PC-3 (cell line): ENCODE measurements around the gene DPT. TPM values are rescaled to one million over a fixed set of nuclear protein-coding genes. Genes with fewer than 3 reads are reported as not detected.

Experiments used
- ATAC-seq: fragments of 200-7000 bp; cut with Tn5 transposase; 2 replicates; pipeline ENCODE4 v1.9.1; 2020; ENCODE audit warnings: mild to moderate bottlenecking, moderate library complexity
- BruUV-seq: library from RNA; stranded (reverse); fragments of 400-500 nt; replicated peaks from 2 replicates; lab custom pipeline; 2021; lab: Mats Ljungman, UMichigan
- CTCF ChIA-PET: fragments of 300-600 bp; sonication (Branson Sonifier 250); formaldehyde crosslinking; loops from one replicate; lab custom pipeline; 2022; ENCODE audit warnings: antibody characterized with exemption; lab: Charles Lee
- POLR2A ChIA-PET: fragments of 300-600 bp; sonication (Branson Sonifier 250); formaldehyde crosslinking; loops from one replicate; lab custom pipeline; 2022; ENCODE audit warnings: antibody characterized with exemption; ENCODE audit not compliant: unreplicated experiment; lab: Charles Lee
- DNase-seq: peaks from one replicate; pipeline ENCODE4 v3.0.0-alpha.2; 2015
- H2AFZ ChIP-seq: fragments of 300-600 bp; sonication (generic); 2 replicates; pipeline ENCODE4 v1.6.0; 2016; ENCODE audit warnings: antibody characterized with exemption, low read length
- H3F3A ChIP-seq: fragments of 300-600 bp; sonication (generic); one replicate; pipeline ENCODE4 v1.6.0; 2017; ENCODE audit warnings: antibody characterized with exemption, low read length, control low read depth, mild to moderate bottlenecking; ENCODE audit not compliant: unreplicated experiment
- H3K27ac ChIP-seq: fragments of 300-600 bp; sonication (generic); 2 replicates; pipeline ENCODE4 v1.5.1; 2016; ENCODE audit warnings: mild to moderate bottlenecking, low read length
- H3K27me3 ChIP-seq: fragments of 300-600 bp; sonication (generic); 2 replicates; pipeline ENCODE4 v1.6.1; 2016; ENCODE audit warnings: low read length, mixed read lengths
- H3K36me3 ChIP-seq: fragments of 300-600 bp; sonication (generic); 2 replicates; pipeline ENCODE4 v1.6.1; 2016; ENCODE audit warnings: low read depth, mixed run types, low read length, mixed read lengths
- H3K4me1 ChIP-seq: fragments of 300-600 bp; sonication (generic); 2 replicates; pipeline ENCODE4 v1.5.1; 2016; ENCODE audit warnings: low read length; ENCODE audit not compliant: insufficient read depth
- H3K4me2 ChIP-seq: fragments of 300-600 bp; sonication (generic); 2 replicates; pipeline ENCODE4 v1.6.0; 2016; ENCODE audit warnings: low read length
- H3K4me3 ChIP-seq: fragments of 300-600 bp; sonication (generic); 2 replicates; pipeline ENCODE4 v1.5.1; 2016; ENCODE audit warnings: mild to moderate bottlenecking, low read length, mixed read lengths
- H3K79me2 ChIP-seq: fragments of 300-600 bp; sonication (generic); 2 replicates; pipeline ENCODE4 v1.6.1; 2017; ENCODE audit warnings: low read length, mixed read lengths
- H3K9ac ChIP-seq: fragments of 300-600 bp; sonication (generic); 2 replicates; pipeline ENCODE4 v1.6.0; 2016; ENCODE audit warnings: mild to moderate bottlenecking, low read length
- H3K9me2 ChIP-seq: fragments of 300-600 bp; sonication (generic); replicated peaks from 2 replicates; pipeline ENCODE4 v1.6.1; 2016; ENCODE audit warnings: mixed run types, low read length, mixed read lengths
- H3K9me3 ChIP-seq: fragments of 300-600 bp; sonication (generic); 2 replicates; pipeline ENCODE4 v1.6.1; 2016; ENCODE audit warnings: low read length, mixed read lengths
- H4K20me1 ChIP-seq: fragments of 300-600 bp; sonication (generic); 2 replicates; pipeline ENCODE4 v1.6.1; 2016; ENCODE audit warnings: low read length, mixed read lengths
- EZH2 ChIP-seq: fragments of 300-600 bp; sonication (generic); IDR thresholded peaks from one replicate; pipeline ENCODE4 v1.6.1; 2017; ENCODE audit warnings: antibody characterized with exemption, mild to moderate bottlenecking, low read length; ENCODE audit not compliant: unreplicated experiment
- EZH2phosphoT487 ChIP-seq: fragments of 300-600 bp; sonication (generic); IDR thresholded peaks from 2 replicates; pipeline ENCODE4 v1.6.1; 2018; ENCODE audit warnings: mild to moderate bottlenecking, antibody characterized with exemption, low read length, borderline replicate concordance
- intact Hi-C: fragments of 100-400 bp; cut with micrococcal nuclease; formaldehyde crosslinking; loops from 2 replicates; pipeline ENCODE4 v1.9.0; 2023
- total RNA-seq: library from RNA; depleted of rRNA; stranded (reverse); fragments of >200 nt; gene quantifications from 2 replicates; pipeline ENCODE4 v1.2.3, GENCODE V29; 2014
- TF ChIP-seq, protein P1 (sequence below): fragments of 300-600 bp; sonication (generic); conservative IDR thresholded peaks from 2 replicates; pipeline ENCODE4 v1.5.1; 2017; ENCODE audit warnings: antibody characterized with exemption, low read depth, mild to moderate bottlenecking, low read length

Gene DPT
- total RNA-seq, 1 experiment from 2014 or later: not detected

DNA sequence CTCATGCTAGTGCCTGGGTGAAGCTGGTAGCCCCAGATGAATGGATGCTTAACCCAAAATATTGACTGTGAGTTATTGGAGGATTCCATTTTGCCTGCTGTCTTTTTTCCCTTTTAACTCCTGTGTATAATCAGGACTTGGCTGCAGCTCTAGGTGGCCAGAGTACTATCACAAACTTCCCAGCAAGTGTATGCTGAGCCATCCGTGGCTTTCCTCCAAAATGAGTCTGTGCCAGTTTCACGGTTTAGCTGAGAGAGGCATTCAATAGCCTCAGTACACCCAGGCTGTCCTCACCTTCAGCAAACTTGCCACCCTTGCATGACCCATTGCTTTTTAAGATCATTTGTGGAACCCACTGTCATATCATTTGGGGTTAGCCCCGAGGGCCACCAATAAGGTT lies 5.3 kb upstream of the DPT start:
- DNase-seq: no peak

DNA sequence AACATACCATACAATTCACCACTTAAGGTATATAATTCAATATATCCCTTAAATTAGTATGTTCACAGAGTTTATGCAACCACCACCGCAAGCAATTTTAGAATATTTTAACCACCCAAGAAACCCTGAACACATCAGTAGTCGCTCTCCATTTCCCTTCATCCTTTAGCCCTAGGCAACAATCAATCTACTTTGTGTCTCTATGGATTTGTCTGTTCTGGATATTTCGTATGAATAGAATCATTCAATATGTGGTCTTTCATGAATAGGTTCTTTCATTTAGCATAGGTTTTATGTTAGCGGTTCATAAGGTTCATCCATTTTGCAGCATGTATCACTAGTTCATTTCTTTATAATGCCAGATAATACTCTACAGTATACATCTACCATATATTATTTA lies 4.2 kb upstream of the DPT start:
- no peaks in the 10 kb centered on the region for H3K79me2 ChIP-seq
- H4K20me1 ChIP-seq: no peaks in the 10 kb centered on the region
- BruUV-seq: no TSS peak
- ATAC-seq (no peak), DNase-seq (no peak)
- H3K9me2 ChIP-seq: no peaks in the 10 kb centered on the region
- no peaks in the 10 kb centered on the region for H3K9me3 ChIP-seq
- intact Hi-C loops: no loop called here
- no peaks in the 10 kb centered on the region for H3K36me3 ChIP-seq
- TF ChIP-seq EZH2: no peak
- TF ChIP-seq, protein P1, sequence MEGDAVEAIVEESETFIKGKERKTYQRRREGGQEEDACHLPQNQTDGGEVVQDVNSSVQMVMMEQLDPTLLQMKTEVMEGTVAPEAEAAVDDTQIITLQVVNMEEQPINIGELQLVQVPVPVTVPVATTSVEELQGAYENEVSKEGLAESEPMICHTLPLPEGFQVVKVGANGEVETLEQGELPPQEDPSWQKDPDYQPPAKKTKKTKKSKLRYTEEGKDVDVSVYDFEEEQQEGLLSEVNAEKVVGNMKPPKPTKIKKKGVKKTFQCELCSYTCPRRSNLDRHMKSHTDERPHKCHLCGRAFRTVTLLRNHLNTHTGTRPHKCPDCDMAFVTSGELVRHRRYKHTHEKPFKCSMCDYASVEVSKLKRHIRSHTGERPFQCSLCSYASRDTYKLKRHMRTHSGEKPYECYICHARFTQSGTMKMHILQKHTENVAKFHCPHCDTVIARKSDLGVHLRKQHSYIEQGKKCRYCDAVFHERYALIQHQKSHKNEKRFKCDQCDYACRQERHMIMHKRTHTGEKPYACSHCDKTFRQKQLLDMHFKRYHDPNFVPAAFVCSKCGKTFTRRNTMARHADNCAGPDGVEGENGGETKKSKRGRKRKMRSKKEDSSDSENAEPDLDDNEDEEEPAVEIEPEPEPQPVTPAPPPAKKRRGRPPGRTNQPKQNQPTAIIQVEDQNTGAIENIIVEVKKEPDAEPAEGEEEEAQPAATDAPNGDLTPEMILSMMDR: no peak
- no peak for TF ChIP-seq EZH2phosphoT487
- no peak overlapping the region for H3K27ac ChIP-seq
- H3K9ac ChIP-seq: no peak overlapping the region
- peaks cover 5% of the 10 kb centered on the region; the same call in 1 of the 2 replicates for H3K4me1 ChIP-seq
- H3K27me3 ChIP-seq: no peaks in the 10 kb centered on the region
- CTCF ChIA-PET: no interaction called here
- no peak overlapping the region for H2AFZ ChIP-seq
- H3K4me3 ChIP-seq: no peak overlapping the region
- H3F3A ChIP-seq: no peaks in the 10 kb centered on the region
- H3K4me2 ChIP-seq: no peak overlapping the region
- POLR2A ChIA-PET: no interaction called here

More for the DNA sequence above, 5.3 kb upstream of the DPT start:
- intact Hi-C loops: loop anchor here (2.0 kb wide), 1 partner anchor 615 kb away; no protein-coding TSS in a partner anchor
- TF ChIP-seq EZH2 (no peak), EZH2phosphoT487 (no peak)
- TF ChIP-seq, protein P1: no peak
- H3K9me2 ChIP-seq: no peaks in the 10 kb centered on the region
- BruUV-seq: no TSS peak
- H3K36me3 ChIP-seq: no peaks in the 10 kb centered on the region
- H3K9me3 ChIP-seq: no peaks in the 10 kb centered on the region
- no peaks in the 10 kb centered on the region for H3F3A ChIP-seq
- H3K79me2 ChIP-seq: no peaks in the 10 kb centered on the region
- H3K27me3 ChIP-seq: no peaks in the 10 kb centered on the region
- no peak overlapping the region for H3K27ac ChIP-seq
- H3K9ac ChIP-seq: no peak overlapping the region
- H3K4me3 ChIP-seq: no peak overlapping the region
- peaks cover 5% of the 10 kb centered on the region; the same call in 1 of the 2 replicates for H3K4me1 ChIP-seq
- POLR2A ChIA-PET: no interaction called here
- no peaks in the 10 kb centered on the region for H4K20me1 ChIP-seq
- no peak for ATAC-seq
- H3K4me2 ChIP-seq: no peak overlapping the region
- CTCF ChIA-PET: no interaction called here
- no peak overlapping the region for H2AFZ ChIP-seq

DNA sequence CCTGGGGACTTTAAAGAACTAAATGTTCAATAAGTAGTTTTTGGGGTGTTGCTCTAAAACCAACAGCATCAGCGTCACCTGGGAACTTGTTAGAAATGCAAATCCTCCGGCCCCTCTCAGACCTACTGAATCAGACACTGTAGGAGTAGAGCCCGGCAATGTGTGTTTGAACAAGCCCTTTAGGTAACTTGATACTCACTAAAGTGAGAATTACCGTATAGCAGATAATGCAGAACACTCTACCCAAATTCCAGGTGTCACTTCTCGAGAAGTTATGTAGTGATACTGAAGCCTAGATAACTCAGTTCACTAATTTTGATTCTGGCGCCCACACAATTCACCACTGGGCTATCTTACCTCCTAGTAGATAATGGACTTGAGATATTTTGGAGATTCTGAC lies 3.7 kb upstream of the DPT start:
- intact Hi-C loops: no loop called here
- BruUV-seq: no TSS peak

More for the DNA sequence above, 3.7 kb upstream of the DPT start:
- Histone ChIP-seq H3K9me2 (no peaks in the 10 kb centered on the region), H3K4me2 (no peak overlapping the region), H3K27me3 (no peaks in the 10 kb centered on the region), H3K9ac (no peak overlapping the region), H3K36me3 (no peaks in the 10 kb centered on the region), H3K4me1 (peaks cover 5% of the 10 kb centered on the region; the same call in 1 of the 2 replicates), H3F3A (no peaks in the 10 kb centered on the region), H3K79me2 (no peaks in the 10 kb centered on the region), H4K20me1 (no peaks in the 10 kb centered on the region), H3K9me3 (no peaks in the 10 kb centered on the region), H2AFZ (no peak overlapping the region), H3K27ac (no peak overlapping the region), H3K4me3 (no peak overlapping the region)
- no peak for TF ChIP-seq EZH2phosphoT487
- TF ChIP-seq, protein P1: no peak
- TF ChIP-seq EZH2: no peak
- ATAC-seq: no peak
- ChIA-PET POLR2A (no interaction called here), CTCF (no interaction called here)
- no peak for DNase-seq
